Chondrocyte (in vitro differentiated cells): ENCODE results near the gene NCLN. TPM values are rescaled to one million over a fixed set of nuclear protein-coding genes. Genes with fewer than 3 reads are reported as not detected.
"Not testable (repeated sequence)": the region's sequence is repeated elsewhere in the genome, so short reads cannot be mapped to it uniquely, and the experiment has no call there.

ENCODE experiments used
- DNase-seq: peaks from one replicate; pipeline ENCODE4 v3.0.0; 2021; ENCODE audit warnings: mixed read lengths, low spot score
- H3K27ac Mint-ChIP-seq: one replicate; pipeline ENCODE4 v1.8.0; 2021; ENCODE audit warnings: mild to moderate bottlenecking, moderate library complexity, mixed read lengths; ENCODE audit not compliant: unreplicated experiment
- H3K27me3 Mint-ChIP-seq: 2 replicates; pipeline ENCODE4 v1.8.0; 2021; ENCODE audit warnings: low read depth, mixed read lengths
- H3K36me3 Mint-ChIP-seq: 2 replicates; pipeline ENCODE4 v1.8.0; 2021; ENCODE audit warnings: low read depth, mixed read lengths
- H3K4me1 Mint-ChIP-seq: 2 replicates; pipeline ENCODE4 v1.8.0; 2021; ENCODE audit warnings: low read depth, mild to moderate bottlenecking, mixed read lengths
- H3K4me3 Mint-ChIP-seq: one replicate; pipeline ENCODE4 v1.8.0; 2021; ENCODE audit warnings: mild to moderate bottlenecking, moderate library complexity, mixed read lengths; ENCODE audit not compliant: unreplicated experiment
- H3K9me3 Mint-ChIP-seq: 2 replicates; pipeline ENCODE4 v1.8.0; 2021; ENCODE audit warnings: low read depth, mixed read lengths
- total RNA-seq: library from RNA; stranded (reverse); gene quantifications from 3 replicates; pipeline ENCODE4 v1.2.1, GENCODE V29; 2021
- TF ChIP-seq, protein P1 (sequence below): fragments of 200-600 bp; sonication (generic); IDR thresholded peaks from 2 replicates; pipeline ENCODE4 v1.5.0; 2021; ENCODE audit warnings: antibody characterized with exemption, mild to moderate bottlenecking, moderate library complexity

The NCLN gene
- total RNA-seq, 1 donor from 2014 or later = 80.7 TPM

GRCh38 chr19:3190921-3191805 lies 5.4 kb downstream of the NCLN start:
- Mint-ChIP-seq H3K9me3 (no peaks in the 10 kb centered on the region), H3K27me3 (no peaks in the 10 kb centered on the region), H3K4me3 (no peak overlapping the region), H3K4me1 (peaks cover 17% of the 10 kb centered on the region), H3K27ac (no peak overlapping the region), H3K36me3 (peaks cover 6% of the 10 kb centered on the region)
- DNase-seq = peak; percentile 75
- TF ChIP-seq, protein P1, sequence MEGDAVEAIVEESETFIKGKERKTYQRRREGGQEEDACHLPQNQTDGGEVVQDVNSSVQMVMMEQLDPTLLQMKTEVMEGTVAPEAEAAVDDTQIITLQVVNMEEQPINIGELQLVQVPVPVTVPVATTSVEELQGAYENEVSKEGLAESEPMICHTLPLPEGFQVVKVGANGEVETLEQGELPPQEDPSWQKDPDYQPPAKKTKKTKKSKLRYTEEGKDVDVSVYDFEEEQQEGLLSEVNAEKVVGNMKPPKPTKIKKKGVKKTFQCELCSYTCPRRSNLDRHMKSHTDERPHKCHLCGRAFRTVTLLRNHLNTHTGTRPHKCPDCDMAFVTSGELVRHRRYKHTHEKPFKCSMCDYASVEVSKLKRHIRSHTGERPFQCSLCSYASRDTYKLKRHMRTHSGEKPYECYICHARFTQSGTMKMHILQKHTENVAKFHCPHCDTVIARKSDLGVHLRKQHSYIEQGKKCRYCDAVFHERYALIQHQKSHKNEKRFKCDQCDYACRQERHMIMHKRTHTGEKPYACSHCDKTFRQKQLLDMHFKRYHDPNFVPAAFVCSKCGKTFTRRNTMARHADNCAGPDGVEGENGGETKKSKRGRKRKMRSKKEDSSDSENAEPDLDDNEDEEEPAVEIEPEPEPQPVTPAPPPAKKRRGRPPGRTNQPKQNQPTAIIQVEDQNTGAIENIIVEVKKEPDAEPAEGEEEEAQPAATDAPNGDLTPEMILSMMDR = no peak

DNA sequence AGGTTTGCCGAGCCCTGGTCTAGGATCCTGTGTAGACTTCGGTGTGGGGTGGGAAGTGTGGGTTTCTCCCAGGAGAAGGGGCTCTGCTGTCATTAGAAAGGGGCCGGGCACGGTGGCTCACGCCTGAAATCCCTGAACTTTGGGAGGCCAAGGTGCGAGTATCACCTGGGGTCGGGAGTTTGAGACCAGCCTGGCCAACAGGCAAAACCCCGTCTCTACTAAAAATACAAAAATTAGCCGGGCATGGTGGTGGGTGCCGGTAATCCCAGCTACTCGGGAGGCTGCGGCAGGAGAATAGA lies 6.0 kb downstream of the NCLN start:
- not testable (repeated sequence) for H3K27ac Mint-ChIP-seq, H3K27me3 Mint-ChIP-seq, H3K4me3 Mint-ChIP-seq, H3K36me3 Mint-ChIP-seq, H3K9me3 Mint-ChIP-seq
- DNase-seq = peak; percentile 56
- H3K4me1 Mint-ChIP-seq = peaks cover 14% of the 10 kb centered on the region

DNA sequence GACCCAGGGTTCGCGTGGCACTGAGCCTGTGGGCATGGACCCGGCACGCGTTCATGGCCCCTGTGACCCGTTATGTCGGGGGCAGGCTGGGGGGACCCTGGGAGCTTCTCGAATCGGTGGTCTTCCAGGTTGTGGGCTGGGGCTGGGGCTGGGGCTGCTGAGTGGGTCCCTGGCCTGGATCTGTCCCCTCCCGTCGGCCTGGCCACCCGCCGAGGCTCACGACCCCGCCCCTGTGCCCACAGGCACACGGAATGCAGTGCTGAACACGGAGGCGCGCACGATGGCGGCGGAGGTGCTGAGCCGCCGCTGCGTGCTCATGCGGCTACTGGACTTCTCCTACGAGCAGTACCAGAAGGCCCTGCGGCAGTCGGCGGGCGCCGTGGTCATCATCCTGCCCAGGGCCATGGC lies 6.5 kb downstream of the NCLN start:
- Mint-ChIP-seq H3K27ac (no peak overlapping the region), H3K4me3 (no peak overlapping the region), H3K36me3 (peaks cover 6% of the 10 kb centered on the region), H3K4me1 (peaks cover 9% of the 10 kb centered on the region), H3K27me3 (no peaks in the 10 kb centered on the region), H3K9me3 (no peaks in the 10 kb centered on the region)
- TF ChIP-seq, protein P1 = no peak
- peak; percentile 85 for DNase-seq

GRCh38 chr19:3192684-3193083 lies 7.0 kb downstream of the NCLN start:
- Mint-ChIP-seq H3K4me1 (peaks cover 5% of the 10 kb centered on the region), H3K9me3 (no peaks in the 10 kb centered on the region), H3K27ac (no peak overlapping the region), H3K27me3 (no peaks in the 10 kb centered on the region), H3K36me3 (peaks cover 6% of the 10 kb centered on the region), H3K4me3 (no peak overlapping the region)
- DNase-seq = no peak
- TF ChIP-seq, protein P1 = no peak

DNA sequence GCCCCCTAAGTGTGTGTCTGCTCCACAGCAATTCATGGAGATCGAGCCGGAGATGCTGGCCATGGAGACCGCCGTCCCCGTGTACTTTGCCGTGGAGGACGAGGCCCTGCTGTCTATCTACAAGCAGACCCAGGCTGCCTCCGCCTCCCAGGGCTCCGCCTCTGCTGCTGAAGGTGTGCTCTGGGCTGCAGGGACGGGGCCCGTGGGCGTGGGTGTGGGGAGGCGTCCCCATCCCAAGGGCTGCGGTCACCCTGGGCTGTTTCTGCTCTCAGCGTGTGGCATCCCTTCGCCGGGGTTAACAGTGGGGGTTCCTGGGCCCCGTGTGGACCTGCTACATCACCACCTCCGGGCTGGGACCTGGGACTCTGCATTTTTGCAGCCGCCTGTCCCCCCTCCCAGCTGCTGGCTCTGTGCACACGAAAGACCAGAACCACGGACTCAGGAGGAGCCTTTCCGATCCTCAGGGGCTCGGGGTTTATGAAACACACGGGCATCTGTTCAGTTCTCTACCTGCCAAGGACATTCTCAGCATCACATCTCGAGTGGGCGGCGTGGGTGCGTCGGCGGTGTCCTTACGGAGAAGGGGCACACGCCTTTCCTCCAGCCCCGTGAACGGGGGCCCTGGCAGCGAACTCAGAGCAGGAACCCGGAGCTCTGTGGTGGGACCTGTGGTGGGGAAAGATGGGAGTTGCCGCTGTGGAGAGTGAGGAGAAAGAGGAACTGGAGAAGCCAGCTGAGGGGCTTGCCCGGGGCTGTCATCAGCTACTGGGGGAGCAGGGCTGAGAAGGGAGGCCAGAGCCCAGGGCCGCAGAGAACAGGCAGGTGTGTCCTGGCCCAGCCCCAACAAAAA lies 7.8 kb downstream of the NCLN start:
- no peak overlapping the region for H3K4me3 Mint-ChIP-seq
- peak; percentile 88 for DNase-seq
- H3K27me3 Mint-ChIP-seq = no peaks in the 10 kb centered on the region
- no peaks in the 10 kb centered on the region for H3K9me3 Mint-ChIP-seq
- TF ChIP-seq, protein P1 = no peak
- H3K27ac Mint-ChIP-seq = no peak overlapping the region
- peaks cover 6% of the 10 kb centered on the region for H3K36me3 Mint-ChIP-seq
- H3K4me1 Mint-ChIP-seq = peaks cover under 1% of the 10 kb centered on the region
